HG03159 (cell line): ENCODE results near the gene DNAH12.
"Not testable (repeated sequence)": the region's sequence is repeated elsewhere in the genome, so short reads cannot be mapped to it uniquely, and the experiment has no call there.

Experiments
- ATAC-seq: cut with Tn5 transposase; IDR thresholded peaks from one replicate; pipeline ENCODE4 v1.9.1; 2021; ENCODE audit warnings: mild to moderate bottlenecking, moderate library complexity; ENCODE audit not compliant: unreplicated experiment

The DNAH12 gene

GRCh38 chr3:57545636-57546268 is 1.6 kb upstream of the DNAH12 start:
- ATAC-seq: no peak

- ATAC-seq: no peak
These were observed 5.7 kb downstream of the DNAH12 start for GRCh38 chr3:57538465-57538864.

- no peak for ATAC-seq
These were observed 14.0 kb downstream of the DNAH12 start for GRCh38 chr3:57530071-57530608.

GRCh38 chr3:57518276-57518915 is 25.7 kb downstream of the DNAH12 start:
- no peak for ATAC-seq

- no peak for ATAC-seq
These were observed 32.0 kb downstream of the DNAH12 start for GRCh38 chr3:57512166-57512565.

- ATAC-seq: no peak
These were observed 38.2 kb downstream of the DNAH12 start for GRCh38 chr3:57505901-57506300.

- ATAC-seq: no peak
These were observed 43.6 kb downstream of the DNAH12 start for GRCh38 chr3:57500506-57500905.

GRCh38 chr3:57497904-57498303 is 46.2 kb downstream of the DNAH12 start:
- no peak for ATAC-seq

- ATAC-seq: no peak
These were observed 59.6 kb downstream of the DNAH12 start for GRCh38 chr3:57484563-57484962.

GRCh38 chr3:57477193-57477592 is 67.0 kb downstream of the DNAH12 start:
- ATAC-seq: not testable (repeated sequence)

GRCh38 chr3:57464801-57465200 is 79.3 kb downstream of the DNAH12 start:
- no peak for ATAC-seq

GRCh38 chr3:57464011-57464410 is 80.1 kb downstream of the DNAH12 start:
- ATAC-seq: no peak

- ATAC-seq: no peak
These were observed 92.8 kb downstream of the DNAH12 start for GRCh38 chr3:57451150-57451846.

GRCh38 chr3:57449276-57449847 is 94.8 kb downstream of the DNAH12 start:
- ATAC-seq: not testable (repeated sequence)

GRCh38 chr3:57448489-57448888 is 95.7 kb downstream of the DNAH12 start:
- not testable (repeated sequence) for ATAC-seq

- no peak for ATAC-seq
These were observed 97.8 kb downstream of the DNAH12 start for GRCh38 chr3:57446318-57446841.

- ATAC-seq: no peak
These were observed 99.7 kb downstream of the DNAH12 start for GRCh38 chr3:57444469-57444868.

GRCh38 chr3:57440144-57440543 is 104.0 kb downstream of the DNAH12 start:
- not testable (repeated sequence) for ATAC-seq

- ATAC-seq: not testable (repeated sequence)
These were observed 105.7 kb downstream of the DNAH12 start for GRCh38 chr3:57438460-57438859.

- ATAC-seq: no peak
These were observed 107.9 kb downstream of the DNAH12 start for GRCh38 chr3:57436195-57436761.

GRCh38 chr3:57434041-57434440 is 110.1 kb downstream of the DNAH12 start:
- no peak for ATAC-seq
